ENCODE measurements around the gene LMF1.

DNA sequence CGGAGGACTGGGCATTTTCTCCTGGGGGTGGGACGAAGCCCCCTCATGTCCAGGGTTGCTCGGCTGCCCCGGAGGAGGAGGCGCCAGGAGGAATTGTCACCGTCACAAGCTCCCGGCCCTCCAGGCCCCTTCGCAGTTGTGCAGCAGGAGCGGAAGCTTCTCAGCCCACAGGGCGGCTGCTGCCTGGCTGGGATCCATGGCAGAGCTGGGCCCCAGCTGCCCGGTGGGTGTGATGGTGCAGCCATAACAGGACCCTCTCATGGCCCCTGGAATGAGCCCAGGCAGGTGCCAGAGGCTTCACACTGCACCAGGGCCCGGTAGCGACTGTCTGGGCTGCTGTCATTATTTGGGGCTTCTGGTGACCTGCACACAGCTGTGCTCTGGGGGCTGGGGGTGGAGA, 115.3 kb downstream of the LMF1 start:
- TF ChIP-seq, protein P1, sequence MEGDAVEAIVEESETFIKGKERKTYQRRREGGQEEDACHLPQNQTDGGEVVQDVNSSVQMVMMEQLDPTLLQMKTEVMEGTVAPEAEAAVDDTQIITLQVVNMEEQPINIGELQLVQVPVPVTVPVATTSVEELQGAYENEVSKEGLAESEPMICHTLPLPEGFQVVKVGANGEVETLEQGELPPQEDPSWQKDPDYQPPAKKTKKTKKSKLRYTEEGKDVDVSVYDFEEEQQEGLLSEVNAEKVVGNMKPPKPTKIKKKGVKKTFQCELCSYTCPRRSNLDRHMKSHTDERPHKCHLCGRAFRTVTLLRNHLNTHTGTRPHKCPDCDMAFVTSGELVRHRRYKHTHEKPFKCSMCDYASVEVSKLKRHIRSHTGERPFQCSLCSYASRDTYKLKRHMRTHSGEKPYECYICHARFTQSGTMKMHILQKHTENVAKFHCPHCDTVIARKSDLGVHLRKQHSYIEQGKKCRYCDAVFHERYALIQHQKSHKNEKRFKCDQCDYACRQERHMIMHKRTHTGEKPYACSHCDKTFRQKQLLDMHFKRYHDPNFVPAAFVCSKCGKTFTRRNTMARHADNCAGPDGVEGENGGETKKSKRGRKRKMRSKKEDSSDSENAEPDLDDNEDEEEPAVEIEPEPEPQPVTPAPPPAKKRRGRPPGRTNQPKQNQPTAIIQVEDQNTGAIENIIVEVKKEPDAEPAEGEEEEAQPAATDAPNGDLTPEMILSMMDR (optimal IDR thresholded peaks at IDR 0.05 in 1 of 3, IDR thresholded peaks at IDR 0.05 in 1 of 3, conservative IDR thresholded peaks at IDR 0.05 in 1 of 3; ENCODE audit: extremely low read depth in 1 of 3, insufficient read depth in 2 of 3, low read length in 3 of 3): no peak
- no peak for TF ChIP-seq EZH2 (IDR thresholded peaks at IDR 0.05; ENCODE audit: low read length)

Measured in keratinocyte (primary cell).